Upper lobe of left lung (tissue), 4 donors: ENCODE measurements around the gene GRIN2A.

Source experiments
- POLR2A ChIP-seq, 4 donors: fragments of 450-650 bp; IDR thresholded peaks; one replicate each; pipeline ENCODE4 v1.5.1; 2016 to 2017; ENCODE audit warnings: antibody characterized with exemption in 4 of 4, mild to moderate bottlenecking in 2 of 4
- TF ChIP-seq, protein P1 (sequence below), 6 experiments: fragments of 450-650 bp in 4 of 6; fragments of 200-600 bp in 2 of 6; sonication (generic) in 2 of 6; IDR thresholded peaks; one replicate each; pipeline ENCODE4 v1.5.1; 2016 to 2019; ENCODE audit warnings: antibody characterized with exemption in 6 of 6

DNA sequence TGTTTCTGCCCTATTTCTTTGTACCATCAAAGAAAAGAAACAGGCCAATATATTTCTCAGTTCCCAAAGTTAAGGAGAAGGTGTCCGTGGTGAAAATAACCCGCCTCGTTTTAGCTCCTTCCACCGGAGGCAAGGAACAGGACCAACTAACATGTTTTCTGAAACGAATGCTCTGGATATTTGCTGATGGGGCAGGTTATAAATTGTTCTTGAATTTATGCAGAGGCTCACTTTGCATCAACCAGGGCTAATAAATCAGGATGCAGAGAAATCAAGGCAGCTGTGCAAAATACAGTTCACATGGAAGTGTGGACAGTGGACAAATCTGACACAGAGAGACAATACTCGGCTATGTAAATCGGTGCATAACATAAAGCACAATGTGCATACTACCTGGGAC, 189.8 kb downstream of the GRIN2A start:
- TF ChIP-seq, protein P1, sequence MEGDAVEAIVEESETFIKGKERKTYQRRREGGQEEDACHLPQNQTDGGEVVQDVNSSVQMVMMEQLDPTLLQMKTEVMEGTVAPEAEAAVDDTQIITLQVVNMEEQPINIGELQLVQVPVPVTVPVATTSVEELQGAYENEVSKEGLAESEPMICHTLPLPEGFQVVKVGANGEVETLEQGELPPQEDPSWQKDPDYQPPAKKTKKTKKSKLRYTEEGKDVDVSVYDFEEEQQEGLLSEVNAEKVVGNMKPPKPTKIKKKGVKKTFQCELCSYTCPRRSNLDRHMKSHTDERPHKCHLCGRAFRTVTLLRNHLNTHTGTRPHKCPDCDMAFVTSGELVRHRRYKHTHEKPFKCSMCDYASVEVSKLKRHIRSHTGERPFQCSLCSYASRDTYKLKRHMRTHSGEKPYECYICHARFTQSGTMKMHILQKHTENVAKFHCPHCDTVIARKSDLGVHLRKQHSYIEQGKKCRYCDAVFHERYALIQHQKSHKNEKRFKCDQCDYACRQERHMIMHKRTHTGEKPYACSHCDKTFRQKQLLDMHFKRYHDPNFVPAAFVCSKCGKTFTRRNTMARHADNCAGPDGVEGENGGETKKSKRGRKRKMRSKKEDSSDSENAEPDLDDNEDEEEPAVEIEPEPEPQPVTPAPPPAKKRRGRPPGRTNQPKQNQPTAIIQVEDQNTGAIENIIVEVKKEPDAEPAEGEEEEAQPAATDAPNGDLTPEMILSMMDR (IDR thresholded peaks at IDR 0.05): no peak
- no peak for TF ChIP-seq POLR2A (IDR thresholded peaks at IDR 0.05)
